NCI-H524 (cell line): Measurements from ENCODE around the gene C1QTNF3.

Experiments used
- DNase-seq, 2 experiments: peaks; one replicate each; lab custom pipeline; 2025; lab: John Stamatoyannopoulos, UW

C1QTNF3 gene

GRCh38 chr5:33997331-33997983, 45.6 kb downstream of the C1QTNF3 start:
- peak; percentile 31 to 75 for DNase-seq

GRCh38 chr5:33995865-33996264, 47.1 kb downstream of the C1QTNF3 start:
- DNase-seq, result no peak

- DNase-seq, result peak; percentile 3 to 20
Measured at GRCh38 chr5:33994845-33995244, 48.2 kb downstream of the C1QTNF3 start.

GRCh38 chr5:33992864-33993263, 50.1 kb downstream of the C1QTNF3 start:
- DNase-seq, result no peak

GRCh38 chr5:33985447-33985846, 57.6 kb downstream of the C1QTNF3 start:
- no peak for DNase-seq

- no peak for DNase-seq
Measured at GRCh38 chr5:33984671-33985124, 58.3 kb downstream of the C1QTNF3 start, which contains the start of gene SLC45A2. Gene SLC45A2, minus strand, starts transcription at chr5:33984693. Its CDS starts 110 bp downstream, at chr5:33984583.

DNA sequence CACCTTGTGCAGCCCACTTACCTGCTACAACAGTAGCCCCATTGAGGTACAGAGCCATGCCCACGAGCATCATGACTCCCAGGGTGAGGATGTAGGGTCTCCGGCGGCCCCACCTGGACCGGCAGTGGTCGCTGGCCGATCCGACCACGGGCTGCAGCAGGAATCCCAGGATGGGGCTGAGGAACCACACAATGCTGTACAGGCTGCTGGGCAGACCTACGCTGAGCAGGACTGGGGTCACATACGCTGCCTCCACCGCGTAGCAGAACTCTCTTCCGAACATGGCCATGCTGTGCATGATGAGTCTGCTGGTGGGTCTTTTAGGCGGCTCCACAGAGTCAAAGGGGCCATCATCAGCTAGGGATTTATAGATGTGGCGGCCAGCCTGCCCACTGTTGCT, 58.8 kb downstream of the C1QTNF3 start:
- DNase-seq, result no peak

GRCh38 chr5:33981408-33982162, 61.4 kb downstream of the C1QTNF3 start:
- no peak for DNase-seq

GRCh38 chr5:33980030-33980429, 63.0 kb downstream of the C1QTNF3 start:
- DNase-seq, result no peak

DNA sequence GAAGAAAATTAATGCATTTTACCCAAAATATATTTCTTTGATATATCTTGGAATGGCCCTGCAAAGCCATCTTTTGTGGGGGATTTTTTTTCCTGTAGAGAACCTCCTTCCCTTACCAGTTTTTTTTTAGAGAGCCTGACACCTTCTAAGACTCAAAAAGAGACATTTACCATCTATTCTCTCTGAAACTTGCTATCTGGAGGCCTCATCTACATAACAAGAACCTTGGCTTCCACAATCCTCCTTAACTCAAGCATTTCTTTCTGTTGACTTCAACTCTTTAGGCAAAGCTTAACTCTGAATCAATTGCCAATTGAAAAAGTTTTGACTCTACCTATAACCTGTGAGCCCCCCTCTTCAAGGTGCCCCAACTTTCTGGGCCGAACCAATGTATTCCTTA, 64.7 kb downstream of the C1QTNF3 start:
- DNase-seq, result no peak

- no peak for DNase-seq
Measured at GRCh38 chr5:33976307-33976706, 66.7 kb downstream of the C1QTNF3 start.

GRCh38 chr5:33975852-33976251, 67.2 kb downstream of the C1QTNF3 start:
- no peak for DNase-seq

- DNase-seq, result no peak
Measured at GRCh38 chr5:33973271-33973670, 69.7 kb downstream of the C1QTNF3 start.

DNA sequence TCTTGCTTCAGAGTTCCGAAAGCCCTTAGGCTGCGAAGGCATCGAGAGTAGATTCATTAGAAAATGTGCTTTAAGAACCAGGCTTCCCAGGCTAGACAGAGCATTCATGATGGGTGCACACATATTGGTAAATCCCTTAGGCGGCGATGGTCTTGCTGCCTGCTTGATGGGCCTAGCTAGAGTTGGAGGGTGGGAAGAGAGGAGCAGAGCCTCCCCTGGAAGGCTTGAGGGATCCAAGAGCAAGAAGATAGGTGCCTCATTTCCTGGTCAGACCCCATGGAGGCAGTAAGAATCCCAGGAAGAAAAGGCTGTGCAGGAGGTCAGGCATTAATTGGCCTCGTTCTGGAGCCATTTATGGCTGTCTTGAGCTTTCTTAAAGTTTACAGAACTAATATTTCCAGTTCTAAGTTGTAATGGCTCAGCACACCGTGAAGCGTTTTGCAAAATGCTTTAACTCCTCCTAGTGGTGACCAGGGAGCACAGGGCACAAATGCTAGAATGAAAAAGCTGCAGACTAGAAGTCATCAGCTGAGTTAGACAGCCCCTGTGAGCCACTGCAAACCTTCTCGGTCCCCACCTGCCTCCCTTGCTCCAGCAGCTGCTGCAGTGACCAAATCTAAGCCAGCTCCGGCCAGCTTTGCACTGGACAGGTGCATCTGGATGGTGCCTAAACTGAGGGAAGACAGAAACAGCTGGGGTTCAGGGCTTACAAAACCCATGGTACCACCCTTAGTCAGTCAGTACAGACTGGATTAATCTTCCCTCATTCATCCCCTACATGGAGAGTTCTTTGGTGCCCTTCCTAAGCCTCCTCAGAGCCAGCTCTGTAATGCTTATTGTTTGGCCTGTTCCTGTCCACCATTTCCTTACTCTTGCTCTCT, 73.2 kb downstream of the C1QTNF3 start:
- DNase-seq, result peak; percentile 58 to 73

- peak; percentile 95 to 99 for DNase-seq
Measured at GRCh38 chr5:33968211-33969005, 74.6 kb downstream of the C1QTNF3 start.
